Parathyroid adenoma (tissue), 2 donors: ENCODE measurements around the gene APOBEC3B.
"Not testable (repeated sequence)": the region's sequence is repeated elsewhere in the genome, so short reads cannot be mapped to it uniquely, and the experiment has no call there.

ENCODE experiments used
- H2AFZ ChIP-seq: fragments of 300-600 bp; sonication (generic); one replicate; pipeline ENCODE4 v1.7.0; 2017; ENCODE audit warnings: antibody characterized with exemption, mild to moderate bottlenecking
- H3K27ac ChIP-seq: fragments of 300-600 bp; sonication (generic); one replicate; pipeline ENCODE4 v1.7.0; 2017
- H3K27me3 ChIP-seq: fragments of 300-600 bp; sonication (generic); one replicate; pipeline ENCODE4 v1.7.0; 2017; ENCODE audit warnings: low read length; ENCODE audit not compliant: control insufficient read depth, insufficient read depth
- H3K36me3 ChIP-seq: fragments of 300-600 bp; sonication (generic); one replicate; pipeline ENCODE4 v1.7.0; 2017; ENCODE audit warnings: low read length; ENCODE audit not compliant: control insufficient read depth, insufficient read depth
- H3K4me1 ChIP-seq: fragments of 300-600 bp; sonication (generic); one replicate; pipeline ENCODE4 v1.7.0; 2017; ENCODE audit warnings: control low read depth
- H3K4me2 ChIP-seq: fragments of 300-600 bp; sonication (generic); one replicate; pipeline ENCODE4 v1.7.0; 2017; ENCODE audit warnings: low read length
- H3K4me3 ChIP-seq: fragments of 300-600 bp; sonication (generic); one replicate; pipeline ENCODE4 v1.7.0; 2017; ENCODE audit warnings: low read depth, low read length
- H3K79me2 ChIP-seq: fragments of 300-600 bp; sonication (generic); one replicate; pipeline ENCODE4 v1.7.0; 2017; ENCODE audit warnings: control low read depth
- H3K9ac ChIP-seq: fragments of 300-600 bp; sonication (generic); one replicate; pipeline ENCODE4 v1.7.0; 2017; ENCODE audit warnings: mild to moderate bottlenecking
- H3K9me3 ChIP-seq: fragments of 300-600 bp; sonication (generic); one replicate; pipeline ENCODE4 v1.7.0; 2017; ENCODE audit warnings: low read length; ENCODE audit not compliant: control insufficient read depth
- TF ChIP-seq, protein P1 (sequence below): fragments of 300-600 bp; sonication (generic); IDR thresholded peaks from one replicate; pipeline ENCODE4 v1.7.0; 2017; ENCODE audit warnings: antibody characterized with exemption, mild to moderate bottlenecking
- donor health status: primary hyperparathyroidism.

The APOBEC3B gene

GRCh38 chr22:38984224-38984623 lies 2.1 kb downstream of the APOBEC3B start:
- no peaks in the 10 kb centered on the region for H3K36me3 ChIP-seq
- no peak overlapping the region for H3K27ac ChIP-seq
- H3K4me2 ChIP-seq, result no peak overlapping the region
- H2AFZ ChIP-seq, result no peak overlapping the region
- no peaks in the 10 kb centered on the region for H3K27me3 ChIP-seq
- no peak overlapping the region for H3K4me3 ChIP-seq
- no peaks in the 10 kb centered on the region for H3K9me3 ChIP-seq
- H3K9ac ChIP-seq, result no peak overlapping the region
- H3K4me1 ChIP-seq, result peaks cover 2% of the 10 kb centered on the region
- H3K79me2 ChIP-seq, result no peaks in the 10 kb centered on the region
- TF ChIP-seq, protein P1, sequence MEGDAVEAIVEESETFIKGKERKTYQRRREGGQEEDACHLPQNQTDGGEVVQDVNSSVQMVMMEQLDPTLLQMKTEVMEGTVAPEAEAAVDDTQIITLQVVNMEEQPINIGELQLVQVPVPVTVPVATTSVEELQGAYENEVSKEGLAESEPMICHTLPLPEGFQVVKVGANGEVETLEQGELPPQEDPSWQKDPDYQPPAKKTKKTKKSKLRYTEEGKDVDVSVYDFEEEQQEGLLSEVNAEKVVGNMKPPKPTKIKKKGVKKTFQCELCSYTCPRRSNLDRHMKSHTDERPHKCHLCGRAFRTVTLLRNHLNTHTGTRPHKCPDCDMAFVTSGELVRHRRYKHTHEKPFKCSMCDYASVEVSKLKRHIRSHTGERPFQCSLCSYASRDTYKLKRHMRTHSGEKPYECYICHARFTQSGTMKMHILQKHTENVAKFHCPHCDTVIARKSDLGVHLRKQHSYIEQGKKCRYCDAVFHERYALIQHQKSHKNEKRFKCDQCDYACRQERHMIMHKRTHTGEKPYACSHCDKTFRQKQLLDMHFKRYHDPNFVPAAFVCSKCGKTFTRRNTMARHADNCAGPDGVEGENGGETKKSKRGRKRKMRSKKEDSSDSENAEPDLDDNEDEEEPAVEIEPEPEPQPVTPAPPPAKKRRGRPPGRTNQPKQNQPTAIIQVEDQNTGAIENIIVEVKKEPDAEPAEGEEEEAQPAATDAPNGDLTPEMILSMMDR, result no peak

GRCh38 chr22:38984784-38985757 lies 2.9 kb downstream of the APOBEC3B start:
- not testable (repeated sequence) for H3K9me3 ChIP-seq, H3K27ac ChIP-seq, H3K27me3 ChIP-seq, H3K4me2 ChIP-seq, H3K9ac ChIP-seq, H3K4me3 ChIP-seq, H3K79me2 ChIP-seq, H3K36me3 ChIP-seq, H3K4me1 ChIP-seq, H2AFZ ChIP-seq

- no peaks in the 10 kb centered on the region for H3K79me2 ChIP-seq
- H3K27ac ChIP-seq, result no peak overlapping the region
- H3K4me3 ChIP-seq, result no peak overlapping the region
- H2AFZ ChIP-seq, result no peak overlapping the region
- no peaks in the 10 kb centered on the region for H3K36me3 ChIP-seq
- H3K4me2 ChIP-seq, result no peak overlapping the region
- no peaks in the 10 kb centered on the region for H3K27me3 ChIP-seq
- H3K9me3 ChIP-seq, result no peaks in the 10 kb centered on the region
- no peak overlapping the region for H3K9ac ChIP-seq
- TF ChIP-seq, protein P1, result no peak
- peaks cover 2% of the 10 kb centered on the region for H3K4me1 ChIP-seq
Measured at GRCh38 chr22:38986629-38987028, 4.5 kb downstream of the APOBEC3B start.

- no peak overlapping the region for H3K4me3 ChIP-seq
- no peaks in the 10 kb centered on the region for H3K27me3 ChIP-seq
- H3K4me2 ChIP-seq, result no peak overlapping the region
- H3K4me1 ChIP-seq, result peaks cover 2% of the 10 kb centered on the region
- H3K9ac ChIP-seq, result no peak overlapping the region
- TF ChIP-seq, protein P1, result no peak
- H3K27ac ChIP-seq, result no peak overlapping the region
- H3K79me2 ChIP-seq, result no peaks in the 10 kb centered on the region
- H2AFZ ChIP-seq, result no peak overlapping the region
- no peaks in the 10 kb centered on the region for H3K36me3 ChIP-seq
- no peaks in the 10 kb centered on the region for H3K9me3 ChIP-seq
Measured at GRCh38 chr22:38987171-38987895, 5.2 kb downstream of the APOBEC3B start.

GRCh38 chr22:38989466-38989865 lies 7.3 kb downstream of the APOBEC3B start:
- Histone ChIP-seq H3K79me2 (no peaks in the 10 kb centered on the region), H3K27me3 (no peaks in the 10 kb centered on the region), H3K4me3 (no peak overlapping the region), H3K36me3 (no peaks in the 10 kb centered on the region), H3K27ac (no peak overlapping the region), H3K4me2 (no peak overlapping the region), H3K9me3 (no peaks in the 10 kb centered on the region), H2AFZ (no peak overlapping the region), H3K9ac (no peak overlapping the region), H3K4me1 (no peaks in the 10 kb centered on the region)
- TF ChIP-seq, protein P1, result no peak

DNA sequence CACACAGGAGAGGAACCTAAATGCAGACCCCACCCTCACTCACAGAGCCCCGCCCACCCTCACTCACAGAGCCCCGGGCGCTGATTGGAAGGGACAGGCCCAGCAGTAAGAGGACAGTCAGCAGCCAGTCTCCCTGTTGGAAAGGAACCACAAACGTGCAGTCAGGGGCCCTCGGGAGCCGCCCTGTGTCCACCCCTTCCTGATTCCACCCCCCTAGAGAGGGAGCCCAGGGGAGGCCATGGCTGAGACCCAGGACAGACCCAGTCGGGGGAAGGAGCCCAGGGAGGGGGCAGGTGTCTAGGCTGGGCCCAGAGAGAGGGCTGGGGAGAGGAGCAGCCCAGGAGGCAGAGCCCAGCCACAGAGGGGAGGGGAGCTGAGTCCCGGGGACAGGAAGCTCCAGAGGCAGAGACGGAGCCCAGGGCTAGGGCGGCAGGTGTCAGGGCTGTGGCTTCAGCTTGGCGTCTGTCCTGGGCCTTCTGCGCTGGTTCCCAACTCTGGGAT lies 10.8 kb downstream of the APOBEC3B start:
- H3K4me3 ChIP-seq, H2AFZ ChIP-seq, H3K36me3 ChIP-seq, H3K9ac ChIP-seq, H3K79me2 ChIP-seq, H3K4me1 ChIP-seq, H3K9me3 ChIP-seq, H3K4me2 ChIP-seq, H3K27ac ChIP-seq, H3K27me3 ChIP-seq: not testable (repeated sequence)
